Keratinocyte (primary cell): ENCODE measurements around the gene ABCG1.

Experiments used
- EZH2 ChIP-seq: IDR thresholded peaks from one replicate; pipeline ENCODE4 v1.6.1; 2012; ENCODE audit warnings: inconsistent platforms, mild to moderate bottlenecking, low read length, moderate library complexity
- TF ChIP-seq, protein P1 (sequence below), 3 experiments: IDR thresholded peaks in 1 of 3; conservative IDR thresholded peaks in 1 of 3; optimal IDR thresholded peaks in 1 of 3; 2 replicates in 2 of 3; 3 replicates in 1 of 3; pipeline versions ENCODE3 to v1.5.1; 2011; ENCODE audit warnings: low read length in 3 of 3, mild to moderate bottlenecking in 3 of 3, moderate library complexity in 2 of 3, control low read depth in 1 of 3, inconsistent platforms in 1 of 3; ENCODE audit not compliant: insufficient read depth in 2 of 3; ENCODE audit errors: extremely low read depth in 1 of 3

DNA sequence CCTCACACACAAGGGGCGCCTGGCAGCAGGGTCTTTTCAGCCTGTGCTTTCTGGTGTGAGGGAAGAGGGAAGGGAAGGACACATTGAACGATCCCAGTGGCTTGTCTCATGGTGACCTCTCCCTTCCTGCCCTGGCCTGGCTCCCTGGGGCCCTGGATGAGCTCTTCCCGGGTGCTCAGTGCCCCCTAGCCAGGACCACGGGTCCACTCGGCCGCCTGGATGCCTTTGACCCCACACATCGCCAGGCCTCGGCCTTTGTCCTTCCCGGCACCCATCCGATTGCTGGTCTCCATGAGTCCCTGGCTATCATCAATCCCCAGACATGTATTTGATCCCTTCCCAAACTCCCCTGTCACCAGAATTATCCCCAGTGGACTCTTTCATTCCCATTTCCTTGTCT, 102.3 kb downstream of the ABCG1 start:
- TF ChIP-seq, protein P1, sequence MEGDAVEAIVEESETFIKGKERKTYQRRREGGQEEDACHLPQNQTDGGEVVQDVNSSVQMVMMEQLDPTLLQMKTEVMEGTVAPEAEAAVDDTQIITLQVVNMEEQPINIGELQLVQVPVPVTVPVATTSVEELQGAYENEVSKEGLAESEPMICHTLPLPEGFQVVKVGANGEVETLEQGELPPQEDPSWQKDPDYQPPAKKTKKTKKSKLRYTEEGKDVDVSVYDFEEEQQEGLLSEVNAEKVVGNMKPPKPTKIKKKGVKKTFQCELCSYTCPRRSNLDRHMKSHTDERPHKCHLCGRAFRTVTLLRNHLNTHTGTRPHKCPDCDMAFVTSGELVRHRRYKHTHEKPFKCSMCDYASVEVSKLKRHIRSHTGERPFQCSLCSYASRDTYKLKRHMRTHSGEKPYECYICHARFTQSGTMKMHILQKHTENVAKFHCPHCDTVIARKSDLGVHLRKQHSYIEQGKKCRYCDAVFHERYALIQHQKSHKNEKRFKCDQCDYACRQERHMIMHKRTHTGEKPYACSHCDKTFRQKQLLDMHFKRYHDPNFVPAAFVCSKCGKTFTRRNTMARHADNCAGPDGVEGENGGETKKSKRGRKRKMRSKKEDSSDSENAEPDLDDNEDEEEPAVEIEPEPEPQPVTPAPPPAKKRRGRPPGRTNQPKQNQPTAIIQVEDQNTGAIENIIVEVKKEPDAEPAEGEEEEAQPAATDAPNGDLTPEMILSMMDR (optimal IDR thresholded peaks at IDR 0.05 in 1 of 3, IDR thresholded peaks at IDR 0.05 in 1 of 3, conservative IDR thresholded peaks at IDR 0.05 in 1 of 3; ENCODE audit: extremely low read depth in 1 of 3, insufficient read depth in 2 of 3, low read length in 3 of 3), result no peak
- TF ChIP-seq EZH2, result no peak
